H4 (cell line): ENCODE measurements around the gene DHCR24. TPM values are rescaled to one million over a fixed set of nuclear protein-coding genes. Genes with fewer than 3 reads are reported as not detected.
A peak's percentile ranks its signal among the peaks of the same experiment; 100 is the strongest.

Source experiments
- DNase-seq: peaks from one replicate; pipeline ENCODE4 v3.0.0-alpha.2; 2015; ENCODE audit warnings: low spot score
- total RNA-seq: library from RNA; depleted of rRNA; stranded (reverse); fragments of >200 nt; shearing (Covaris generic); gene quantifications from 2 replicates; pipeline ENCODE4 v1.2.3, GENCODE V29; 2014

Gene DHCR24
- total RNA-seq, 1 experiment from 2014 or later: 93.1 TPM

DNA sequence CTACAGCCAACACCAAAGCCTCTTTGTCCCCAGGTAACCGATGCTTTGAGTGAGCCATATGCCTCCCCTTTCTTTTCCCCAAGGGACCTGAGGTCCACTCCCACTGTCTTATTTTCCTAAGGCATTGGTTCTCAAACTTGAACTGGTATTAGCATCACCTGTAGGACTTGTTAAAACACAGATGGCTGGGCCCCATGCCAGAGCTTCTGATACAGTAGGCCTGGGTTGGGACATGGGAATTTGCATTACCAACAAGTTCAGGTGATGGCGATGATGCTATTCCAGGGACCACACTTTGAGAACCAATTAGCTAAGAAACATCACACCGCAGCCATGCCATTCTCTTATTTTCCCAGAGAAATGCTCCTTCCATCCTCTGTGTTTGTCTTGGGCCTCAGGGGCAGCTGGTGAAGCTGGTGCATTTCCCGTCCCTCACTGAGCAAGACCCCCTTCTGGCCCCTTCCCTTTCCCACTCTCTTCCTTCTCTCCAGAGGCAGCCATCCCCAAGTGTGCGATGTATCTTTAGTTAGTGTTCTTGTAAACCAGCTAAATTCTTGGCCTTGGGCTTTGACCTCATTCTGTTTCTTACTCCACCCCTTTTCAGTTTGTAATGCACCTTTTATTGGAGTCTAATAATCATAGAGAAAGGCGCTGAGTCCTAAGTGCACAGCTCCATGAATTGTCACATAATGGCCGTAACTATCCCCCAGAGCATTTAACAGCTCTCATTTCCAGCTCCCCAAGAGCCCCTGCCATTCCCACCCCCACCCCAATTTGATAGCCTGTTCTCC is 71.7 kb downstream of the DHCR24 start:
- no peak for DNase-seq

DNA sequence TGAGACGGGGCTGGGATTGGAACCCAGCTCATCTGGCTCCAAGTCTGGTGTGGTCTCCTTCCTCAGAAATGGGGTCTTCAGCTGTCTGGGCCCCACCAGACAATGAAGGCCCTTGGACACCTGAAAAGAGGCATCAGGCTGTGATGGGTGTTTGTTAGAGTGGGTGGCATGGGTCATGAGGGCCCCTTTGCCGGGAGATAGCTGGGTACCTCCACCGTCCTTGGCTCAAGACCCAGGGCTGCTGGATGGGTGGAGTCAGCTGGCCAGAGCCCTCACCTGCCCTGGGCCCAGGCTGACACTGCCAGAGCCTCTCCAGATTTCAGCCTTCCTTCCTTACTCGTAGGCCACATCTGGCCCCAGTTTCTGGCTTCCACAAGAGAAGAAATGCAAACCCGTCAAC is 72.4 kb downstream of the DHCR24 start:
- DNase-seq: no peak

DNA sequence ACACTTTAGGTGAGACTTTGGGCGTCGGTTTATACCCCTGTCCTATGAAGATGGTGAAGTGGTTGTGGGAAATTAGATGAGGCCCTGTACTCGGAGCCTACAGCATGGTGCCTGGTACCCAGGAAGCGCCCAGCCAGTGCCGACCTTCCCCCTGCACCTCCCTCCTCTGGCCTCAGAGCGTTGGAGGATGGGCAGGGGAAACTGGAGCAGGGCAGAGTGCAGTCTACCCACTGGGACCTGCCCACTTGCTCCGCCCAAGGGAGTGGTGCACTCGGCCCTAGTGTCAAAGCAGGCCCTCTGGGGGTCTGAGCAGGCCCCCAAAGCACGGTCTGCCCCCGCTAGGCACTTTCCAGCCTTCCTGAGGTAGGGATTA is 72.9 kb downstream of the DHCR24 start:
- no peak for DNase-seq

DNA sequence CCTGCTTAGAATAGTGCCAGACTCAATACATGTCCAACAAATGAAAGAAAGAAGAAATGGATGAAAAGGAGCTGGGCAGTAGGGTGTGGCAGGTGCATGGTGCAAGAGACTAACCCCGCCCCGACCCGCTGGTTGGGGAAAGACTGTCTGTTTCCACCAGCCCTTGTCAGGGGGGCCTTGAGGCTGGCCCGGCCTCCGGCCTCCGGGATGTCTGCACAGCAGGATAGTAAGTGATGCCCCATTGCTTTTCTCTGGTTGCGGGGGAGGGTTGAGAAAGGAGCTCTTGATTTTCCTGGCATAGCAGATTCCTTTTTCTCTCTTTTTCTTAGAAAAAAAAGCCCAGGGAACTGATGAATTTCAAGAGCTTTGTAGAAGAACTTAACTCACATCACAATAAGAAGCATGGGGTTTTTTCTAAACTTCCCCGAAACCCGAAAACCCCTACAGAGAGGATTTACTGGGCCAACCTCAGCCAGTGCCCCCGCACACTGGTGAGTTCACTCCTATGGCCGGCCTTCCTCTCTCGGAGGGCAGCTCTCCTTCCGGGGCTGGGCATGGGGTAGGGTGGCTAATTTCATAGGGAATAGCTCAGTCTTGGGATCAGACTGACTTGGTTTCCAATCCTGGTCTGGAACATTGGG is 73.4 kb downstream of the DHCR24 start:
- no peak for DNase-seq

DNA sequence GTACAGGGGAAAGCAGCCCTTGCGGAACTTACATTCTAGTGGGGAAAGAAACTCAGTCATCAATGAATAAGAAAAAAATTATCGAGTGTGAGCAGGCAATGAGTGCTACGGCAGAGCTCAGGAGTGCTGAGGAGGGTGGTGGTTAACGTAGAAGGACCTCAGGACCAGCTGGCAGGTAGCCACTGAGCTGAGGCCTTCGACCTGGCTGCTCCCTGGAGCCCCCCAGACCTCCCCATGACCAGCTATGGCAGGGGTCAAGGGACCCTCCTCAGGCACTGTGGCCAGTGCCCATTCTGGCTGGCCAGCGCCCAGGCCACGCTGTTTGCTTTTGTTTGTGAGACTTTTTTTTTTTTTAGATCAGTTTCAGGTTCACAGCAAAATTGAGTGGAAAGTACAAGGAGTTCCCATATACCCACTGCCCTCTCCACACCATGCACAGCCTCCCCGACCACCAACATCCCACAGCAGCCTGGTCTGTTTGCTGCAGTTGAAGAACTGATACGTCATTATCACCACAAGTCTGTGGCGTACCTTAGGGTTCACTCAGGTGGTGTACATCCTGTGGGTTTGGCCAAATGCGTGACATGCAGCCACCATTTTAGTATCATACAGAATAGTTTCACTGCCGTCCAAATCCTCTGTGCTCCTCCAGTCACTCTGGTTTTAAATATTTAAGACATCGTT is 74.1 kb downstream of the DHCR24 start:
- no peak for DNase-seq

DNA sequence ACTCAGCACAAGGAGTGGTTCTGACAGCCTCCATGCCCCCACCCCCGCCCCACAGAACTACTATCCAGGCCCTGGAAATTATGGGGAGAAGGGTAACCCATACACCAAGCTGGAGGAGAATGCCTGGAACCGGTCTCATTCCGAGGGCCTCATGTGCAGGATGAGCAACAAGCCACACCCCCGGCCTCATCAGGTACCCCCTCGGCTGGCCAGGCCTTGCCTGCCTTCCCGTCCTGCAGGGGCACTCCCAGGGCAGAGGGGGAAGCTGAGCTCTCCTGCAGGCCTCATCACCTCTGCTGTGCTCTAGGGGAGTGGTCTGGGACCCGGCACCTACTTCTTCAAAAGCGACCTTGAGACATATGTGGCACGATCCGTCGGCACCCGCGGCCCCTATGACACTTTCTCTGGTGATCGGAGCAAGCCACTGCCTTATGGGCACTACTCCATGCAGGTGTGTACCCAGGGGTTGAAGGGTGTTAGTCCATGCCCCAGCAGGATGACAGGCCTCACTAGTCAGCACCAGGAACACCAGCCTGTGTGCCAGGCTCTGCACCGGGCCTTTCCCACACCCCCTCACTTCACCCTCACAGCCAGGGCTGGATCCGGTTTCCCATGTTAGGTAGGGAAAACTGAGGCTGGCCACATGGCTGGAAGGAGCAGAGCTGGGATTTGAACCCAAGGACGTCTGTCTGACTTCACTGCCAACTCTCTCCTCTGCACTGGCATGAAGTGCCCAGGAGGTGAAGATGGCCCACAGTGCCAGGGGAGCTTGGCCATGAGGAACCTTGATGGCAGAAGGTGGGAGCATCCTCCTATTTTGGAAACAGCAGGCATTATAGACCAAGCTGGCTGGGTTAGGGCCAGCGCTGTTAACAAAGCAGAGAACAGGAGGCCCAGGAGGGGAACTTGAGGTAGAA is 75.0 kb downstream of the DHCR24 start:
- no peak for DNase-seq

DNA sequence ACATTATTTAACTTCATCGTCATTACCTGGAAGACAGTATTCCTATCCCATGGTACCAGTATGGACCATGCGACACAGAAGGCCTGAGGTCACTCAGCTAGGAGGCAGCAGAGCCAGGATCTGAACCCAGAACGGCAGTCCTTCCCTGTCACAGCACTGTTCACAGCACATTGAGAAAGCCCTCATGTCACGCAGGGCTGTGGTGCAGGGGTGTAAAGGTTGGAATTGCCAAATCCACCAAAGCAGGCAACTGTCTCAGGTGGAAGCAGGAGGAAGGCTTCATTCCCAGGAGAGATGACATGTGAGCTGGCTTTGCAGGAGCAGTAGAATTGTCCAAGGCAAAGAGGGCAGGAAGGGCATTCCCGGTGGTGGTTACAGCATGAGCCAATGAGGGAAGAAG is 75.9 kb downstream of the DHCR24 start:
- no peak for DNase-seq

DNA sequence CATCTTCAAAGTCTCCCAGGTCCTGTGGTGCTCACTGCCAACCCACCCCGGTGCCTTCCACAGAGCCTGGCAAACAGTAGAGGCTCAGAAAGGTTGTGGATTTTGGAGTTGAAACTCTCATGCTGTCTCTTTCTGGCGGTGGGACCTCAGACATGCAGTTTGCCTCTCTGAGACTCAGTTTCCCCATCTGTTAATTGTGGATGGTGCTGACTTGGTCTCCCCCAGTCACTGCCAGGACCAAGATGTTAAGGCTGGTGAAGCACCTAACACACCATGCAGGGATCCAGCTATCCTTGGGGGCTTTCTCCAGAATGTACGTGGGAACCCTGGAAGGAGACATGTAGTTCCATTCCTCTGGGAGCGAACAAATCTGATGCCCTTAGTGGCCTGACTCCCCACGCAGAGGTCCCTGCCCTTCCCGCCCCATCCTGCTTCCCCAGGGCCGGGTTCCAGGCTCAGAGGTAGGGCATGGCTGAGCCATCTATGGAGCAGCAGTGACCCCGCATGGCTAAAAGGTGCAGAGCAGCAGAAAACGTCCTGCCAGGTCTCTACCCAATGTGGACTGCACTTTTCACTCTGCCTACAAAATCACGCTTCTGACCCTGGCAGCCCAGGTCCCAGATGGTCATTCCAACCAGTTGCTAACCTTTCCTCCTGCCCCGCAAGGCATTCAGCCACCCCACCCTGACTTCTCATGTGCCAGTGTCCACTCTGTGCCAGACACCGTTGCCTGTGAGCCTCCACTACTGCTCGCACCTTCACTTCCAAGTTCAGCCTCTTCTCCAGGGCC is 76.6 kb downstream of the DHCR24 start:
- peak; percentile 63 for DNase-seq

DNA sequence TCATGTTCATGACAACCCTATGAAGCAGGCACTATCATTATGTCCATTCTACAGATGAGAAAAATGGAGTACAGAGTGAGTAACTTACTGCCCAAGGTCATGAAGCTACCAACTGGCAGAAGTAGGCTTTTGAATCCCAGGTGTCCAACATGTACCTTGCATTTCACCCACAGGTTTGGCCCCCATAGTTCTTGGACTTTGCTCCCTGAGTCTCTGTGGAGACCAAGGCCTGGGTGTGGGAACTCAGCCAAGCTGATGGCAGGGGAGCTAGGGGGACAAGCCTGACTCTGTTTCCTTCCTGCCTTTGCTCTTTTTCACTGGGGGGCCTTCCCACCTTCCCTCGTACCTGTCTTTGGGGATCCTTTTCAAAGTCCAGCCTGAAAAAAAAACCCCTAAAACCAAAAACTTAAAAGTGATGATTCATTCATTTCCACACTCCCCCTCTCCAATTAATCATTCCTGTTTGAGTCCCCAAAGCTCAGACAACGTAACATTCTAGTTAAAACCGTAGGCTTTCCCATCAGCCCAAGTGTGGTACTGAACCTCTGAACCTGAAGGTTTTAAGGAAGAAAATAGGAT is 77.4 kb downstream of the DHCR24 start:
- DNase-seq: no peak

DNA sequence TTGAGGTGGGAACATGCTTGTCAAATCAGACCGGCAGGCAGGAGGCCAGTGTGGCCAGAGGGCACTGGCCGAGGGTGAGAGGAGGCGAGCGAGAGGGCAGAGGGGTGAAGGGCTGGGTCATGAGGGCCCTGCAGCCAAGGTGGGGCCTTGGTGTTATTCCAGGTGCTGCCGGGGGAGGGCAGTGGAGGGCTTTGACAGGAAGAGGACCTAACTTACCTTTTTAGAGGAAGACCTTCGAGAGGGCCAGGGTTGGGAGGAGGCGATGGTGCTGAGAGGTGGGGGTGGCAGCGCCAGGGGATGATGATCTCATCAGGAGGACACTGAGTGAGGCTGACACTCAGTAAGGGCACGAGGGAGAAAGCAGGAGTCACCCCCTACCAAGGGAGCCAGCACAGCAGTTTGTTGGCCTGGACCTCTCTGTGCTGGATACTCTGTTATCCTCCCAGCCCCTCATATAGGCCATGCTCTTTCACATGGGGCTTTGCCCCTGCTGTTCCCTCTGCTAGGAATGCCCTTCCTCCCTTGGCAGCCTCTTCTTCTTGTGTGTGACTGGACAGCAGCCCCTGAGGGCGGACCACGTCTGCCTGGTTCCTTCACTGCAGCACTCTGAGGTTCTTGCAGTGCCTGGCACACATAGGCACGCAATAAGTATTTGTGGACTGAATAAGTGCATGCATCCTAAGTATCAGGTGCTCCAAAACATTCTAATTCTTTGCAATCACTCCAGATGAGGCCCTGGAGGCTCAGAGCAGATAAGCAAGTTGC is 78.4 kb downstream of the DHCR24 start:
- no peak for DNase-seq

DNA sequence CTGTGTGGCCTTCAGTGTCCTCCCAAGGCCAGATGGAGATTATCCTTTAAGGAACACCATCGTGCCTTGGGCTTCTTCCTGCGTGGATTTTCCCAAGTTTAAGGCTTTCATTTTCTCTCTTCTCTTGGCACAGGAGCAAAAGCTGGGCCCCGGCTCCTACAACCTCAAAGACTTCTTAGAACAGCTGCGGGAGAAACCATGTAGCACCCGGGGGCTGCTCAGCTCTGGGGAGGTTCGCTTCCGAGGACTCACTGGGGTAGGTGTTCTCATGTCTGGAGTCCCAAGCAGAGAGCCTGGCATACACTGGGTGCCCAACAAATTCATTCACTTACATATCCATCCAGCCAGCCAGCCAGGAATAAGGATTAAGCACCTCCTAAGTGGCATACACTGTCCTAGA is 79.2 kb downstream of the DHCR24 start:
- DNase-seq: no peak

DNA sequence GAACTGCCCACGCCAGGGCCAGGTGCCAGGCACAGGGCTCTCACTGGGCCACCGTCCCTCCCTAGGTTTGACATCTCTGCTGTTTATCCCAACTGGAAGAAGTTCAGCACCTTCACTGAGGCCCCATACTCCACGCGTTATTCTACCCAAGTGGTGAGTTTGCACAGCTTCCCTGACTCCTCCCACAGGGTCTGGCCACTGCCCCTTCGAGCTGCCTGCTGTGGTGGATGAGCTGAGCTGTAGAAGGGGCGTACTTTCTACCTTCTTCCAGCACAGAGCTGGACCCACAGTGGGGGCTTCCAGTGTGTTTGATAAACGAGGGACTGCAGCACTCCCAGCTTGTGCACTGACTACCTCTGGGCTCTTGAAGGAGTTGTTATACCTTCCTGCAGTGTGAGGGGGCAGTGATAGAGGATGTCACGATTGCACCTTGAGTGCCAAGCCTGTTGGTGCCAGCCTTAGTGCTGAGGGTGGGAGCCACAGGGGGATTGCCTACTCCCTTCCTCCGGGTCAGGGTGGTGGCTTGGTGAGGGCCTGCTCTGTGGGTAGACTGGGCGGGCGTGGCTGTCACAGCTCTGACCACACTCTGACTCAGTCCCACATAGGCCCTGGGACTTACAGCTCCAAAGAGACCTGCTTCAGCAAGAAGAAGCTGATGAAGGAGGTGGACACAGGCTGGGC is 79.9 kb downstream of the DHCR24 start:
- peak; percentile 37 for DNase-seq

DNA sequence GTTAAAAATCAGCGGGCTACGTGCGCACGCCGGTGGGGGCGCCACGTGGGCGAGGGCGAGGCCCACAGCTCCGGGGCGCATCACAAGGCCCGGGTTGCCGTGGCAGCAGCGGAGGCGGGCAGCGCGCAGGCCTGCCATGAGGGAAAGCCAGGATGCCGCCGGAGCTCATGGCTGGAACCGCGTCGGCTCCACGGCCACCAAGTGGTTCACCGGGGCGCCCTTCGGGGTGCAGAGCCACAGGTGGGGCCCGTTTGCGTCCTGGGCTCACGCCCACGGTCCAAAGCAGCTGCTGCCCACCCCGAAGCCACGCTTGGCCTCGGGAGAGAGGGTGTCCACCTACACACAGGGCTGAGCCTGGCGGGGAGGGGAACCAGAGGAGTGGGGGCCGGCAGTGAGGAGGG is 81.0 kb downstream of the DHCR24 start:
- no peak for DNase-seq

DNA sequence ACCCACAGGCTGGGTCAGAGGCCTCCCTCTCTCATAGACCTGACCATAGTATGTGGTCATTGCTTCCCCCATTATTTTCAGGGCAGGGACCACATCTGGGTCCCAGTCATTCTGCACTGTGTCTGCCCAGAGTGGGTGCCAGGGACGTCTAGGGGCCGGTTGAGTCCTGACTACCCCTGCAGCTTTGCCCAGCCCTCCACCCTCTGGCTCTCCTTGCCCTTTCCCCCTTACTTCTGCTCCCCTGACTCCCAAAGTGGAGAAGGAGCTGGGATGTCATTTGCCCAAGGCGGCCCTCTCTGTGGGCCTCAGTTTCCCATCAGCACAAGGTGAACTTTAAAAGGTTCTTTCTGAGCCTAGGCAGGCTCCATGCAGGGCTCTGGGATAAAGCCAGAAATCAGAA is 81.5 kb downstream of the DHCR24 start:
- DNase-seq: no peak

DNA sequence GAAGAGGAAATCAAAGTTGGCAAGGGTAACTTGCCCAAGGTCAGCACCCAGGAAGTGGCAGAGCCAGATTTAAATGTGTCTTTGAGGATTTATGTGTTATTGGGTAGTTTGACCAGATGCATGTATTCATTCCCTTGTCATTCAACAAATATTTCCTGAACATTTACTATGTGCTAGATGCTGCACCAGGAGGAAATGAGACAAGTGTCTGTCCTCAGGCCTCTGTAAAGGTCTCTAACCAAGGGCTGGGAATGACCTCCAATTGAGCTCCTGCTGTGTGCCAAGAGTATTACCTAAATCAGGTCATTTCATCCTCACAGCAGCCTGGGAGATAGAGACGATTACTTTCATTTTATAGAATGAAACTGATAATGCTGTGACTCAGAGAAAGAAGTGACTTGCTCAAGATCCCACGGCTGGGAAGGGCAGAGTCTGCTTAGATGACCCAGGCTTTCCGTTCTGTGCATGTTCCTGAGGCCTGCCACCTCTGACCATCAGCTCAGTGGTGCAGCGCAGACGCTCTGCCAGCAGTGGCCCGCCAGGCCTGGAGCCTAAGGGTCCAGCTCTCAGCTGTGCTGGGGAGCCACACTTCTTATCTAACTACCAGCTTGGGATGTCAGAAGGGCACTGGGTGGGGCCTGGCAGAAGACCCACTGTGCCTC is 82.4 kb downstream of the DHCR24 start:
- DNase-seq: no peak

DNA sequence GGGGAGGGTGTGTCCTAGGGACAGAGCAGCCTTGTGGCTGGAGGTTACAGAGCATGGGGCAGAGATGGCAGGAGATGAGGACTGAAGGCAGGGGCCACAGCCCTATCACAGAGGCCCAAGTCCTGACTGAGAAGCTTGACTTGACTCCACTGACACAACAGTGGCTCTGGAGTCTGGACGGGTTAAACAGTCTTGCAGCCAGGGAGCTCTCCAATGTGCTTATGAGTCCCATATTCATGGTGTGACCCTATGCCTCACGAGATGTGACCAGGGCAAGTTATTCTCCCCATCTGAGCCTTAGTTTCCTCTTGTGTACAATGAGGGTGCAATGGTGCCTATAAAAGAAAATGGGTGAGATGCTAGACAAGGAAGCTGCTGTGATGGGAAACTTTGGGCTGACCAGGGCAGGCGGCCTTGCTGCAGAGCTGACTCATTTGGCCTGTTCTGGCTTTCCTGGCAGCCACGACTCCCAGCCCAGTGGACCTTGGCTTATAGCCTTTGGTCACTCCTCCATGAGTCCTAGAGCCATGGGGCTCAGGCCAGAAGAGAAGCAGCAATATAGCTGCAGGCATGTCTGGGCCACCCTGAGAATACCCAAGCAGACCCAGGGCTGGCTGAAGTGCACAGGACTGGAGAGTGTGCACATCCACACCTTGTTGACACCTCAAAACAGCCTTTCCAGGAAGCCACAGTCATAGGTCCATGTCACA is 83.1 kb downstream of the DHCR24 start:
- no peak for DNase-seq

DNA sequence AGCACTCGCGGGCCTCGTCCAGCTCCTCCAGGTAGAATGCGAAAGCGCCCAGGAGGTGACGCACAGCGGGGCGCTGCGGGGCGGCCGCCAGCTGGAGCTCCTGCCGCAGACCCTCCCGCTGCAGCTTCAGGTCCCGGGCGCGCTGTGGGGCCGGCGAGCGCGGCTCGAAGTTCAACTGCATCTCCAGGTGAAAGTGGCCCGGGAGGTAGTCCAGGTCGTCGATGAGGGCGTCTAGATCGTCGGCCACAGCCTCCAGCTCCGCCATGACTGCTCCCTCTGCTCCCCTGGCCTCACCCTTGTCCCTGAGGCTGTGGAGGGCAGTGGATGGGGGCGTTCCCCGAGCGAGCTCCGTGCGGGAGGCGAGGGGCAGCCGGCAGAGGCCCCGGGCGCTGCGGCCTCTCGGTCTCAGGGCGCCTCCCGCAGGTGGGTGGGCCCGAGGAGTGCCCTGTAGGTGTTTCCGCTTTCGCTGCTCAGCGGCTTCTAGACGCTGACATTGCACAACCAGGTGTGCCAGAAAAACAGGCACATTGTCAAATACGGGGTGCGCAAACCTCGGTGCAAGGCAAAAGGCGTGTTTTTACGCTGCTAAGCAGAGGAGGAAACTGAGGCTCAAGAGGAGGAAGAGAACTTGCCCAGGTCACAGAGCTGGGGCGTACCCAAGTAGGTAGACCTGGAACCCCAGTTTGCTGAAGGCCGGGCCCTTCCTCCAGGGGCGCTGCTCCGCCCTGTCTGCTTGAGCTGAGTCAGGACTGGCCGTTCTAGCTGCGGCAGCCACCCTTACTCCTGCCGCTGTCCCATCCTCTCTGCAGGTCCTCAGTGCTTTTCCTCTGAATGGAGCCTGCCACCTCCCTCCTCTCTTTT is 85.9 kb downstream of the DHCR24 start, which contains the start of gene TTC22:
Gene TTC22, minus strand, starts transcription at position 425 of the 861 bp plus-strand sequence. Its CDS starts 160 bp downstream, at position 265.
- DNase-seq: no peak
